ENCODE data around the gene ITFG1. TPM values are rescaled to one million over a fixed set of nuclear protein-coding genes. Genes with fewer than 3 reads are reported as not detected.

Gene ITFG1
- total RNA-seq, 4 donors from 2014 or later: 32.5 to 63.1 (median 43.1) TPM

- ATAC-seq (ENCODE audit: low FRiP score) (no peak), DNase-seq (ENCODE audit: low spot score) (no peak)
- TF ChIP-seq, protein P1, sequence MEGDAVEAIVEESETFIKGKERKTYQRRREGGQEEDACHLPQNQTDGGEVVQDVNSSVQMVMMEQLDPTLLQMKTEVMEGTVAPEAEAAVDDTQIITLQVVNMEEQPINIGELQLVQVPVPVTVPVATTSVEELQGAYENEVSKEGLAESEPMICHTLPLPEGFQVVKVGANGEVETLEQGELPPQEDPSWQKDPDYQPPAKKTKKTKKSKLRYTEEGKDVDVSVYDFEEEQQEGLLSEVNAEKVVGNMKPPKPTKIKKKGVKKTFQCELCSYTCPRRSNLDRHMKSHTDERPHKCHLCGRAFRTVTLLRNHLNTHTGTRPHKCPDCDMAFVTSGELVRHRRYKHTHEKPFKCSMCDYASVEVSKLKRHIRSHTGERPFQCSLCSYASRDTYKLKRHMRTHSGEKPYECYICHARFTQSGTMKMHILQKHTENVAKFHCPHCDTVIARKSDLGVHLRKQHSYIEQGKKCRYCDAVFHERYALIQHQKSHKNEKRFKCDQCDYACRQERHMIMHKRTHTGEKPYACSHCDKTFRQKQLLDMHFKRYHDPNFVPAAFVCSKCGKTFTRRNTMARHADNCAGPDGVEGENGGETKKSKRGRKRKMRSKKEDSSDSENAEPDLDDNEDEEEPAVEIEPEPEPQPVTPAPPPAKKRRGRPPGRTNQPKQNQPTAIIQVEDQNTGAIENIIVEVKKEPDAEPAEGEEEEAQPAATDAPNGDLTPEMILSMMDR (IDR thresholded peaks at IDR 0.05): no peak
Observed at GRCh38 chr16:47309581-47310312, 151.1 kb downstream of the ITFG1 start.

DNA sequence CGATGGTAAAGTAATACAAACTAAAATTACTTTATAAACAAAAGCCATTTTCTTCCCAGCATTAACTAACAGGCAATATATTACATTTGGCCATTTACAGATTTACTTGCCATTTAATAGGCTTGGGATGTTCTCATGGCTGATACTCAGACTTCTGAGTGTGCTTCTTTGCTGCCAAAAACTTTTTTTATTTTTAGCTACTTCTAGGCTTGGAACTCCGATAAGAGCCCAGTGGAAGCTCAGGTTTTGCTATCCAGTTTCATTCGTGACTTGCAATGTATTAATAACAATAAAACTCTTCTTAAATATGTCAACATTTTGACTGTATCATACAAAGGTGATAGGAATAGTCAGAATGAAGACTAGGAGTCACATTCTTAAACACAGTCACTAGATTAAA lies 152.3 kb downstream of the ITFG1 start:
- DNase-seq (ENCODE audit: low spot score): no peak
- no peak for ATAC-seq (ENCODE audit: low FRiP score)
- TF ChIP-seq, protein P1 (IDR thresholded peaks at IDR 0.05): no peak

DNA sequence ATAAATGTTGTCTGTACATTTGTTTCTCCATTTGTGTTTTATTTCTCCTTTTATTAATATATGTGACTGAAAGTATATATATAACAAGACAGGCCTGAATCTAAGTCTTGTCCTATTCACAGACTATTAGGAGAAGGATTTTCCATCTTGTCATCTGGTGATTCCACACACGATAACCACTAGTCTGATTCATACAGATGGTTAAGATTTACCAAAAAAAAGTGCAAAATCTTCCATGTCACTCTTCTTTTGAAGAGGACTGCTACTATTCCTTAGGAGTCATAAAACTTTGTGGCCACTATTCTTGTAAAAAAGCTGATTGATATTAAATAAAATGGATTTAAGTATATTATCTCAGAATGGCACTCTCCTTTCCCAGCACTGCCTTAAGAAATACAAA lies 156.3 kb downstream of the ITFG1 start:
- ATAC-seq (ENCODE audit: low FRiP score) (no peak), DNase-seq (ENCODE audit: low spot score) (no peak)

GRCh38 chr16:47299587-47299986 lies 161.3 kb downstream of the ITFG1 start:
- TF ChIP-seq, protein P1 (IDR thresholded peaks at IDR 0.05): no peak
- DNase-seq (ENCODE audit: low spot score) (no peak), ATAC-seq (ENCODE audit: low FRiP score) (no peak)

More for the DNA sequence above, 156.3 kb downstream of the ITFG1 start:
- TF ChIP-seq, protein P1 (IDR thresholded peaks at IDR 0.05): no peak

GRCh38 chr16:47284999-47285398 lies 175.9 kb downstream of the ITFG1 start:
- DNase-seq (ENCODE audit: low spot score) (no peak), ATAC-seq (ENCODE audit: low FRiP score) (no peak)
- TF ChIP-seq, protein P1 (IDR thresholded peaks at IDR 0.05): no peak

GRCh38 chr16:47278306-47278970 lies 182.4 kb downstream of the ITFG1 start:
- ATAC-seq (ENCODE audit: low FRiP score) (no peak), DNase-seq (ENCODE audit: low spot score) (no peak)
- TF ChIP-seq, protein P1 (IDR thresholded peaks at IDR 0.05): no peak

- ATAC-seq (ENCODE audit: low FRiP score) (no peak), DNase-seq (ENCODE audit: low spot score) (no peak)
- TF ChIP-seq, protein P1 (IDR thresholded peaks at IDR 0.05): no peak
Observed at GRCh38 chr16:47276522-47276921, 184.3 kb downstream of the ITFG1 start.
